ENCODE results near the gene TSPO2. TPM values are rescaled to one million over a fixed set of nuclear protein-coding genes. Genes with fewer than 3 reads are reported as not detected.

TSPO2 gene
- total and polyA plus RNA-seq, 2 of the 4 experiments (the other 2 are of a cell fraction) = not detected

DNA sequence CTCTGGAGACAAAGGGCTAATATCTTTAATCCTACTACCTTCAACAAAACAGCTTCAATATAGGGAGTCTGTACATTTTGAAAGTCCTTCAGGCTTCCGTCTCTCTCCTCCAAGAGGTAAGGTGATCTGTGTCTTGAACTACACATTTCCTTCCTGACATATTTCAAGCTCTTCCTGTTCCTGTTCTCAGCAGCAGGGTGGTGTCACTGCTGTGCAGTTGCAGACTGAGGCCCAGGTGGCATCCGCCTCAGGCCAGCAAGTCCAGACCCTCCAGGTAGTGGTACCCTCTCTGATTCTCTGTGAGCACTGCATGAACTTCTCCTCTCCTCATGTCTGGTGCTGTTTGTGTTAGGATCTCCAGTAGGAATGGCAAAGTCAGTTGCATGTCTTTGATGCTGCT is 38.4 kb downstream of the TSPO2 start:
- no peak overlapping the region for H2BK15ac ChIP-seq (ENCODE audit: low read depth, low read length)
- dilution Hi-C loops (cut with HindIII; ENCODE audit: low sequenced_read_pairs, unreplicated experiment) = no loop called here
- no peaks in the 10 kb centered on the region for H3K9me1 ChIP-seq (ENCODE audit: insufficient read depth, low read length)
- in situ Hi-C loops (cut with MboI; ENCODE audit: low sequenced_read_pairs) = no loop called here
- ChIA-PET POLR2A (ENCODE audit: unreplicated experiment) (no interaction called here), CTCF (no interaction called here)
- no peak overlapping the region for H3K27ac ChIP-seq (ENCODE audit: insufficient read depth, low read length)
- H2BK20ac ChIP-seq (ENCODE audit: low read depth, low read length) = no peak overlapping the region
- ATAC-seq (ENCODE audit: low read depth) (no peak), DNase-seq (no peak)
- TF ChIP-seq RAD21 (IDR thresholded peaks at IDR 0.05; ENCODE audit: low read length) = no peak
- no peak for TF ChIP-seq MXI1 (IDR thresholded peaks at IDR 0.05; ENCODE audit: borderline replicate concordance, low read depth, low read length)
- no peak for TF ChIP-seq POLR2A (IDR thresholded peaks at IDR 0.05; ENCODE audit: low read depth, low read length)
- TF ChIP-seq RFX5 (IDR thresholded peaks at IDR 0.05; ENCODE audit: low read depth, low read length) = no peak
- TF ChIP-seq, protein P1, sequence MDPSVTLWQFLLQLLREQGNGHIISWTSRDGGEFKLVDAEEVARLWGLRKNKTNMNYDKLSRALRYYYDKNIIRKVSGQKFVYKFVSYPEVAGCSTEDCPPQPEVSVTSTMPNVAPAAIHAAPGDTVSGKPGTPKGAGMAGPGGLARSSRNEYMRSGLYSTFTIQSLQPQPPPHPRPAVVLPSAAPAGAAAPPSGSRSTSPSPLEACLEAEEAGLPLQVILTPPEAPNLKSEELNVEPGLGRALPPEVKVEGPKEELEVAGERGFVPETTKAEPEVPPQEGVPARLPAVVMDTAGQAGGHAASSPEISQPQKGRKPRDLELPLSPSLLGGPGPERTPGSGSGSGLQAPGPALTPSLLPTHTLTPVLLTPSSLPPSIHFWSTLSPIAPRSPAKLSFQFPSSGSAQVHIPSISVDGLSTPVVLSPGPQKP (IDR thresholded peaks at IDR 0.05; ENCODE audit: borderline replicate concordance, low read depth, low read length) = no peak
- TF ChIP-seq USF2 (IDR thresholded peaks at IDR 0.05; ENCODE audit: low read depth, low read length) = no peak
- TF ChIP-seq CTCF (conservative IDR thresholded peaks at IDR 0.05; ENCODE audit: low read depth, low read length) = no peak
- TF ChIP-seq CEBPB (IDR thresholded peaks at IDR 0.05; ENCODE audit: low read depth, low read length) = no peak
- TF ChIP-seq SMC3 (IDR thresholded peaks at IDR 0.05; ENCODE audit: low read depth, low read length) = no peak
- TF ChIP-seq NFE2L2 (IDR thresholded peaks at IDR 0.05; ENCODE audit: low read depth, low read length) = no peak
- TF ChIP-seq CHD1 (IDR thresholded peaks at IDR 0.05; ENCODE audit: low read depth, low read length) = no peak
- no peak for TF ChIP-seq RCOR1 (IDR thresholded peaks at IDR 0.05; ENCODE audit: insufficient replicate concordance, low read length)
- no peak for TF ChIP-seq MAZ (IDR thresholded peaks at IDR 0.05; ENCODE audit: borderline replicate concordance, low read depth, low read length)
- no peak for TF ChIP-seq FOS (IDR thresholded peaks at IDR 0.05; ENCODE audit: low read depth, low read length)
- TF ChIP-seq MAFK (IDR thresholded peaks at IDR 0.05; ENCODE audit: low read depth, low read length) = no peak
- no peak for TF ChIP-seq BHLHE40 (IDR thresholded peaks at IDR 0.05; ENCODE audit: low read depth, low read length)
- no peak overlapping the region for H3K18ac ChIP-seq (ENCODE audit: low read depth, low read length)
- no TSS peak for BruUV-seq (replicated peaks)
- no peak overlapping the region for H3K4me3 ChIP-seq (ENCODE audit: insufficient read depth, low read depth, low read length)
- no peak overlapping the region for H2BK5ac ChIP-seq (ENCODE audit: low read depth, low read length, poor library complexity, severe bottlenecking)
- H2AFZ ChIP-seq (replicated peaks; ENCODE audit: low read length, poor library complexity) = no peak overlapping the region
- H2AK9ac ChIP-seq (replicated peaks; ENCODE audit: low read depth, low read length, poor library complexity) = no peak overlapping the region
- H3K14ac ChIP-seq (replicated peaks; ENCODE audit: low read depth, low read length) = no peak overlapping the region
- H3K9me3 ChIP-seq (ENCODE audit: control insufficient read depth, insufficient read depth, low read length) = no peaks in the 10 kb centered on the region
- H3K27me3 ChIP-seq (ENCODE audit: control insufficient read depth, insufficient read depth, low read length) = no peaks in the 10 kb centered on the region
- H2BK120ac ChIP-seq (ENCODE audit: low read depth, low read length) = no peak overlapping the region
- no peak overlapping the region for H4K5ac ChIP-seq (ENCODE audit: low read depth, low read length)
- H3K36me3 ChIP-seq (ENCODE audit: control insufficient read depth, insufficient read depth, low read length) = peaks cover 14% of the 10 kb centered on the region
- no peak overlapping the region for H4K8ac ChIP-seq (ENCODE audit: low read depth in 2 of 2, low read length in 2 of 2)
- H3K4ac ChIP-seq (ENCODE audit: low read depth, low read length) = no peak overlapping the region
- peaks cover 24 to 27% of the 10 kb centered on the region in 2 experiments for H3K79me1 ChIP-seq (ENCODE audit: low read depth in 1 of 2, low read length in 2 of 2)
- no peak overlapping the region for H3K4me2 ChIP-seq (ENCODE audit: low read depth, low read length)
- H3K56ac ChIP-seq (ENCODE audit: extremely low read depth, insufficient read depth, low read length) = no peak overlapping the region
- no peak overlapping the region for H3K9ac ChIP-seq (ENCODE audit: low read depth, low read length)
- no peaks in the 10 kb centered on the region for H4K20me1 ChIP-seq (ENCODE audit: insufficient read depth, low read length)
- H2AK5ac ChIP-seq (ENCODE audit: low read depth, low read length) = no peak overlapping the region
- no peaks in the 10 kb centered on the region for H3K4me1 ChIP-seq (ENCODE audit: control insufficient read depth, insufficient read depth, low read length)
- WGBS, 2 experiments (ENCODE audit: extremely low coverage in 2 of 2, insufficient read length in 1 of 2) = no CpG with 5 or more reads among the region's 2 CpGs
- intact Hi-C loops (cut with micrococcal nuclease) = no loop called here
- no peak overlapping the region for H3K23ac ChIP-seq (ENCODE audit: low read depth, low read length)
- no peak overlapping the region for H4K91ac ChIP-seq (ENCODE audit: insufficient read depth, low read depth, low read length)
